22Rv1 (cell line): ENCODE data around the gene ZNF222.

ENCODE experiments used
- H3K27ac ChIP-seq: fragments of 450-650 bp; 2 replicates; pipeline ENCODE4 v1.5.1; 2017
- CTCF ChIP-seq: fragments of 450-650 bp; IDR thresholded peaks from 2 replicates; pipeline ENCODE4 v1.5.1; 2017; ENCODE audit warnings: mild to moderate bottlenecking
- ZFX ChIP-seq: fragments of 450-650 bp; IDR thresholded peaks from 2 replicates; pipeline ENCODE4 v1.6.1; 2017; ENCODE audit warnings: antibody characterized with exemption, borderline replicate concordance

The ZNF222 gene

GRCh38 chr19:44025217-44025936 is at the start of gene ZNF222:
Gene ZNF222, plus strand, starts transcription at chr19:44025379. Its CDS starts 58 bp downstream, at chr19:44025437.
- TF ChIP-seq CTCF: no peak
- no peak for TF ChIP-seq ZFX

GRCh38 chr19:43976732-43977131 is 48.4 kb upstream of the ZNF222 start:
- no peak for TF ChIP-seq ZFX
- no peak for TF ChIP-seq CTCF
- H3K27ac ChIP-seq: no peak overlapping the region

More at GRCh38 chr19:44025217-44025936, at the start of gene ZNF222:
- H3K27ac ChIP-seq: peak within 1 kb of the TSS; percentile 23; the same call in 1 of the 2 replicates

- H3K27ac ChIP-seq: peak overlapping the region; percentile 47
- TF ChIP-seq CTCF (no peak), ZFX (no peak)
These were observed 41.7 kb upstream of the ZNF222 start for GRCh38 chr19:43983544-43983911.

GRCh38 chr19:43983912-43984686 is 41.1 kb upstream of the ZNF222 start, which contains the start of gene ZNF155:
Gene ZNF155, plus strand, starts transcription at chr19:43984188. Its CDS starts 4,356 bp downstream, at chr19:43988544.
- TF ChIP-seq CTCF (no peak), ZFX (no peak)
- H3K27ac ChIP-seq: peak within 1 kb of the TSS; percentile 47

- TF ChIP-seq CTCF: no peak
- TF ChIP-seq ZFX: no peak
- peak overlapping the region; percentile 47 for H3K27ac ChIP-seq
These were observed 40.5 kb upstream of the ZNF222 start for GRCh38 chr19:43984687-43985000.

- TF ChIP-seq CTCF (no peak), ZFX (no peak)
- no peak overlapping the region for H3K27ac ChIP-seq
These were observed 27.4 kb upstream of the ZNF222 start for GRCh38 chr19:43997631-43998290.

GRCh38 chr19:44002212-44002565 is 23.0 kb upstream of the ZNF222 start:
- H3K27ac ChIP-seq: peak overlapping the region; percentile 52
- no peak for TF ChIP-seq CTCF
- TF ChIP-seq ZFX: no peak
